GM19372 (cell line): ENCODE results near the gene KRT80.

Experiments
- ATAC-seq: cut with Tn5 transposase; IDR thresholded peaks from one replicate; pipeline ENCODE4 v1.9.1; 2021; ENCODE audit warnings: mild to moderate bottlenecking, low read depth, moderate library complexity; ENCODE audit not compliant: unreplicated experiment

The KRT80 gene

GRCh38 chr12:52119398-52120254 is 72.2 kb downstream of the KRT80 start:
- ATAC-seq = no peak
